Panc1 (cell line): ENCODE measurements around the gene ERMAP. TPM values are rescaled to one million over a fixed set of nuclear protein-coding genes. Genes with fewer than 3 reads are reported as not detected.

Source experiments
- ATAC-seq: fragments of 200-7000 bp; cut with Tn5 transposase; 2 replicates; pipeline ENCODE4 v1.9.1; 2020; ENCODE audit warnings: mild to moderate bottlenecking, moderate library complexity
- BruUV-seq: library from RNA; stranded (reverse); fragments of 400-500 nt; replicated peaks from 2 replicates; lab custom pipeline; 2021; lab: Mats Ljungman, UMichigan
- CTCF ChIA-PET: fragments of 300-600 bp; sonication (Branson Sonifier 250); formaldehyde crosslinking; loops from one replicate; lab custom pipeline; 2022; ENCODE audit warnings: antibody characterized with exemption; lab: Charles Lee
- POLR2A ChIA-PET: fragments of 300-600 bp; sonication (Branson Sonifier 250); formaldehyde crosslinking; loops from one replicate; lab custom pipeline; 2022; ENCODE audit warnings: antibody characterized with exemption; lab: Charles Lee
- DNase-seq: peaks from one replicate; pipeline ENCODE4 v3.0.0-alpha.2; 2010; ENCODE audit warnings: low read depth, low spot score
- H3K27ac ChIP-seq: 2 replicates; pipeline ENCODE4 v1.5.1; 2011; ENCODE audit warnings: mild to moderate bottlenecking, low read length, inconsistent platforms
- H3K27me3 ChIP-seq: fragments of 200-500 bp; sonication (Bioruptor generic); 2 replicates; pipeline ENCODE4 v1.6.0; 2014; ENCODE audit warnings: low read length, inconsistent platforms; ENCODE audit not compliant: control insufficient read depth, insufficient read depth
- H3K36me3 ChIP-seq: fragments of 200-500 bp; sonication (Bioruptor generic); 2 replicates; pipeline ENCODE4 v1.5.1; 2014; ENCODE audit warnings: inconsistent platforms, mild to moderate bottlenecking, low read length, moderate library complexity; ENCODE audit not compliant: control insufficient read depth, insufficient read depth
- H3K4me1 ChIP-seq: 2 replicates; pipeline ENCODE4 v1.5.1; 2011; ENCODE audit warnings: inconsistent platforms, mild to moderate bottlenecking, low read length, moderate library complexity; ENCODE audit not compliant: control insufficient read depth, insufficient read depth
- H3K4me3 ChIP-seq, 2 experiments: 2 replicates each; pipeline ENCODE4 v1.5.1; 2011 to 2012; ENCODE audit warnings: low read depth in 2 of 2, low read length in 2 of 2, mild to moderate bottlenecking in 2 of 2, inconsistent platforms in 1 of 2, moderate library complexity in 1 of 2
- H3K9me3 ChIP-seq: fragments of 200-500 bp; sonication (Bioruptor generic); 2 replicates; pipeline ENCODE4 v1.5.1; 2014; ENCODE audit warnings: low read depth, mild to moderate bottlenecking, inconsistent platforms, low read length, moderate library complexity; ENCODE audit not compliant: control insufficient read depth, insufficient read depth
- CTCF ChIP-seq: fragments of 450-650 bp; IDR thresholded peaks from 2 replicates; pipeline ENCODE4 v1.5.1; 2017; ENCODE audit warnings: mild to moderate bottlenecking
- POLR2AphosphoS5 ChIP-seq: IDR thresholded peaks from 2 replicates; pipeline ENCODE4 v1.6.1; 2012; ENCODE audit warnings: mild to moderate bottlenecking, low read depth, low read length, moderate library complexity
- REST ChIP-seq, 2 experiments: IDR thresholded peaks; 2 replicates each; pipeline ENCODE4 v1.6.1; 2011 to 2012; ENCODE audit warnings: low read depth in 2 of 2, control low read depth in 1 of 2, low read length in 1 of 2, mild to moderate bottlenecking in 1 of 2, moderate library complexity in 1 of 2; ENCODE audit not compliant: insufficient read depth in 1 of 2
- SIN3A ChIP-seq: IDR thresholded peaks from 2 replicates; pipeline ENCODE4 v1.6.1; 2012; ENCODE audit warnings: low read depth, mild to moderate bottlenecking, low read length, moderate library complexity, borderline replicate concordance; ENCODE audit not compliant: insufficient read depth
- TCF7L2 ChIP-seq: IDR thresholded peaks from 2 replicates; pipeline ENCODE4 v1.6.1; 2011; ENCODE audit warnings: mild to moderate bottlenecking, low read depth, low read length, inconsistent platforms
- in situ Hi-C: cut with HindIII; loops from 2 replicates; pipeline ENCODE4 v1.10.0; 2016; ENCODE audit warnings: low sequenced_read_pairs, low pct_unique_long_range_greater_than_20kb
- intact Hi-C: fragments of 100-400 bp; cut with micrococcal nuclease; formaldehyde crosslinking; loops from one replicate; pipeline ENCODE4 v1.10.0; 2022; ENCODE audit not compliant: unreplicated experiment
- total RNA-seq: library from RNA; stranded (reverse); gene quantifications from one replicate; pipeline ENCODE4 v1.2.1, GENCODE V29; 2021; ENCODE audit not compliant: unreplicated experiment

Gene ERMAP
- total RNA-seq, 1 experiment from 2014 or later: 15.3 TPM

- TF ChIP-seq SIN3A: no peak
- TF ChIP-seq POLR2AphosphoS5: no peak
- TF ChIP-seq CTCF: no peak
- TF ChIP-seq REST (IDR thresholded peaks at IDR 0.05; ENCODE audit: insufficient read depth in 1 of 2, low read depth in 2 of 2, low read length in 1 of 2): no peak
- no peak for TF ChIP-seq TCF7L2
- DNase-seq (no peak), ATAC-seq (no peak)
- BruUV-seq: no TSS peak
- in situ Hi-C loops: no loop called here
- Histone ChIP-seq H3K4me3 (no peak overlapping the region), H3K4me1 (no peaks in the 10 kb centered on the region), H3K27ac (no peak overlapping the region), H3K9me3 (no peaks in the 10 kb centered on the region), H3K36me3 (peaks cover 4% of the 10 kb centered on the region; the same call in 1 of the 2 replicates), H3K27me3 (no peaks in the 10 kb centered on the region)
- CTCF ChIA-PET: interaction anchor here (1.4 kb wide), 1 partner anchor 297 kb away, joined by 7 read pairs; no protein-coding TSS in a partner anchor
- intact Hi-C loops: loop anchor here (5.0 kb wide), 1 partner anchor 296 kb away; no protein-coding TSS in a partner anchor
- POLR2A ChIA-PET: interaction anchor here (0.6 kb wide), 1 partner anchor 113 kb away, joined by 3 read pairs; no protein-coding TSS in a partner anchor
These were observed 40.4 kb upstream of the ERMAP start for GRCh38 chr1:42776502-42776901.

- DNase-seq: no peak
- Histone ChIP-seq H3K36me3 (peaks cover 4% of the 10 kb centered on the region; the same call in 1 of the 2 replicates), H3K4me1 (no peaks in the 10 kb centered on the region), H3K9me3 (no peaks in the 10 kb centered on the region), H3K4me3 (no peak overlapping the region), H3K27me3 (no peaks in the 10 kb centered on the region), H3K27ac (no peak overlapping the region)
- CTCF ChIA-PET: interaction anchor here (0.7 to 1.2 kb wide), 5 partner anchors 11 to 296 kb away, joined by 3 to 8 read pairs (median 4); partner anchors contain the start of genes C1orf50 and P3H1
- no TSS peak for BruUV-seq
- intact Hi-C loops: loop anchor here (5.0 kb wide), 1 partner anchor 294 kb away; no protein-coding TSS in a partner anchor
- POLR2A ChIA-PET: no interaction called here
- TF ChIP-seq TCF7L2 (no peak), POLR2AphosphoS5 (no peak), REST (IDR thresholded peaks at IDR 0.05; ENCODE audit: insufficient read depth in 1 of 2, low read depth in 2 of 2, low read length in 1 of 2) (no peak), SIN3A (no peak), CTCF (peak; percentile 77)
- ATAC-seq: 0 out of 2 replicates have a peak, but pooled peaks have one; percentile 78
- in situ Hi-C loops: no loop called here
These were observed 39.1 kb upstream of the ERMAP start for GRCh38 chr1:42777852-42778251.
